ENCODE data around the gene FHIT. TPM values are rescaled to one million over a fixed set of nuclear protein-coding genes. Genes with fewer than 3 reads are reported as not detected.
"Not testable (repeated sequence)": the region's sequence is repeated elsewhere in the genome, so short reads cannot be mapped to it uniquely, and the experiment has no call there.

FHIT gene
- total RNA-seq, 1 experiment from 2014 or later = 0.10 TPM

DNA sequence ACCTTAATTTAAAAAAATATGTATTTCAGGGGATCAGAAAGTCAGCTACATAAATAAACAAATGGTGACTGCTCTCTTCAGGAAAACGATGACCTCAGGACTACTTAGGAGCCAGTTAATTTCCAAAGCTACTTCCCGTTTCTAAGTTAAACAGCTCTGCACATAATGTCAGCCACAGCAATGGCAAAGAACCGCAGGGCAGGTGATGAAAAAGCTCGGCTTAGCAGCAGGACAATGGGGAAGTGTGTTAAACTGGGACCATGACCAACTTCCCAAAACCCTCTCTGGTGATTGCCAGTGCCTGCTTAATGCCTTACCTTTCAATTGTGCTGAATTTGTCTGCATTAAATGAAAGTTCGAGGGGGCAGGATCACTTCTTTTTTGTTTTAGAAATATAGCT is 258.9 kb downstream of the FHIT start:
- DNase-seq (ENCODE audit: low spot score) = no peak

DNA sequence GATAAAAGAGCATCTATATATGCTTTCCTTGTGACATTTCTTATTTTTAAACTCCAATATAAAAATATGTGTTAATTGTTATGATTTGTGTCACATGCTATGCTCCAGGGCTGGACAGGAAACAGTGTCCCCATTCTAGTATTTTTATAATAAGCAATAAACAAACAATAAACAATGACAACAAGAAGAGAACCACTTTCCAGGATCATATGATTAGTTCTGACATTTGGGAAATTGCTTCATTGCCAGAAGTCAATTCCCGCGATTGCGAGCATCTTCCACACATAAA is 260.9 kb downstream of the FHIT start:
- DNase-seq (ENCODE audit: low spot score) = no peak

DNA sequence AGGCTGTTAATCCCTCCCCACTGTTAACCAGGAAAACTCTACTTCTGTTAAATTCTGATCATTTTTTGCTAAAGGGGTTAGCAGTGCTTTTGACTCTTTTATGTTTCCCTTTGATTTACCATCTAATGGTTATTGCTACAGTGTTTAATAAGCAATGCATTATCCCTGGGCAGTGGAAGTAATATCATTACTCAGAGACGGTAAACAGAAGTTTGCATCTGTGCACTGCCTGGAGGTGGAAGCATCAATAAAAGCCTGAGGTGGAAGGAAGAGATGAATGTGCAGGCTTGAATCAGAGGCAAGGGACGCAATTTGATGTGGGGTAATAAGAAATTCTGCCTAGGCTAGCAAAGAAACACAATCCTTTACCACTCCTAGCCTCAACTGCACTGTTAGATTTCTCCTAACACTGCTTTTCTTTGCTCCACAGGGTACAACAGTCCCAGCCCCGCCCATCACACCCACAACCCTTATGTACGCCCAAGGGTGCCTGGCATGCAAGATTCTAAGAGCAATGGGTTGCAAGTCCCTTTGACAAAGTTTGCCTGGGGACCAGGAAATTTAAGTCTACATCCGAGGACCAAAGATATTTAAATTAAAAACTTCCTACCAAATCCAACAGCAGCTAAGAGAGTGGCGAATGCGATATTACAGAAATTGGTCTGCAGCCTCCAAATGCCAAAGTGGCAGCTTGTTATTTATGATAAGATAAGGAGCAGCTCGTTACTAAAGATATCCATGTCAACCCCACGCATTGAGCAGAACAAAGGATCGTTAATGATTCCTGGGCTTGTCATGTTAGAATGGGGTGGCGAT is 261.4 kb downstream of the FHIT start:
- DNase-seq (ENCODE audit: low spot score) = no peak

DNA sequence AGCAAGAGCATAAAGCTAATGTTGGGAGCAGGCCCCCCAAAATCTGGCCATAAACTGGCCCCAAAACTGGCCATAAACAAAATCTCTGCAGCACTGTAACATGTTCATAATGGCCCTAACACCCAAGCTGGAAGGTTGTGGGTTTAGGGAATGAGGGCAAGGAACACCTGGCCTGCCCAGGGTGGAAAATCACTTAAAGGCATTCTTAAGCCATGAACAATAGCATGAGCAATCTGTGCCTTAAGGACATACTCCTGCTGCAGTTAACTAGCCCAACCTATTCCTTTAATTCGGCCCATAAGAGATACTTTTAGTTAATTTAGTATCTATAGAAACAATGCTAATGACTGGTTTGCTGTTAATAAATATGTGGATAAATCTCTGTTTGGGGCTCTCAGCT is 264.1 kb downstream of the FHIT start:
- not testable (repeated sequence) for DNase-seq (ENCODE audit: low spot score)

- DNase-seq (ENCODE audit: low spot score) = no peak
Measured at GRCh38 chr3:60986552-60986951, 264.7 kb downstream of the FHIT start.

DNA sequence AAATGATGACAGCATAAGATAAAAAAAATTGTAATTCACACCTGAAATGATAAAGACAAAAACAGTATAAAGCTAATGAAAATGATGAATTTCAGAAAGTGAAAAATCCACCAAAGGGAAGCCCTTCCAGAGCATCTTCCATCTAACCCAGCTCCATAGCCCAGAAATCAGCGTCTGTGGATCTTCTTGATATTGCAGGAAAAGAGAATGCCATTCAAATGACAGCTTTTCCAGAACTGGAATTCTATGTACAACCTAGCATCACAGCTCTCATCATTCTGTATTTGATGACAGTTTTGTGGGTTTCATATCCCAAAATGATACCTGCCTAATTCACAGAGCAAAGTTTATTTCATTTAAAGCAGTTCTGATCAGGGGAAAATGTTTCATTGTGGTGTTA is 267.3 kb downstream of the FHIT start:
- no peak for DNase-seq (ENCODE audit: low spot score)

DNA sequence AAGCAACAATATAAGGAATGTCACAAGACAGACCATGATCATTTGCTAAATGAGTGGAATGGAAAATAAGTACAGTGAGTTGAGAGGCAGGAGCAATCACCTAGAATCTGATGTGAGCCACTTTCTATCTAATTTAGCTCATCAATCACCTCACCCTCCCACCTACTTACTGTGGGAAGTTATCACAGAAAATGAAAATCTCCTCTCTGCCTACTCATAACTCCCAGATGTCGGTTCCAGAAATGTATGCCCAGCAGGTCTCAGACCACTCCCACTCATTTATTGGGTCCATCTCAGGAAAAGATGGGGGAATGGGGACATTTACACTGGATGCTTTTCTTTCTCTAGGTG is 270.9 kb downstream of the FHIT start:
- peak; percentile 5 for DNase-seq (ENCODE audit: low spot score)

DNA sequence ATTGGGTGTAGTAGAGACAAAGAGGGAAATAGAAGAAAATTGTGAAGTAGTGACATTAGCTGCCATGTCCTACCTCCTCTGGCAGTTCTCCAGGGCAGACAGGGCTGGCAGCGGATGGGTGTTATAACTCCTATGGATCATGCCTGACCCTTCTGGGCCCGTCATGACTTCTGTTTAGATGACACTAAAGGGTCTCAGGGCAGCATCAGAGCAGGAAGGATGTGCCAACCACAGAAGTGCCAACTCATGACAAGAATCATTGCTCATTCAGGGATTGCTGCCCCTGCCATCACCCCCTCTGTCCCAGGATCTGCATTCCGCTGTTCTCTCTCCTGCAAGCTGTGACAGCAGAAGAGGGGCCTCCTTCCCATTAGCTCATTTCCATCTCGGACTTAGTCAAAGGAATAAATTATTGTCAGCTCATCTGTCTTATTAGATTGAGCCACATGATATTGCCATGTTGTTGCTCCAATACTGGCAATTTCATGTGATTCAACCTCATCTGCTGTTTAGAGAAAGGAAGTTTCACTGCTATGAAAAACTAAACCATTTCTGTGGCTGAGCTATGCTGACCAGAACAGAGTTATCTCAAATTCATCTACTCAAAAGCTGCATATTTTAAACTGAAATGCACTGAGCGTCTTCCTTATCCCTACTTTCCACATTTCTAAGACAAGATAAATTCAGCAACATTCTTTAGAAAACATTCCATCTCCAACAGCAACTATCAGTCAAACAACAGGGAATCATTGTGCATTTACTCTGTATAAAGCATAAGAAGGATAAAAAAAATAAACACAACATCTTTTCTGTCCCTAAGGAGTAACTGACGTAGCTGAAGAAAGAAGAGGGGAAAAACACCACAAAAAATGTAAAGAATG is 271.6 kb downstream of the FHIT start:
- DNase-seq (ENCODE audit: low spot score) = no peak

- no peak for DNase-seq (ENCODE audit: low spot score)
Measured at GRCh38 chr3:60973321-60973720, 277.9 kb downstream of the FHIT start.

GRCh38 chr3:60972599-60972998 is 278.7 kb downstream of the FHIT start:
- DNase-seq (ENCODE audit: low spot score) = no peak

GRCh38 chr3:60970850-60971249 is 280.4 kb downstream of the FHIT start:
- no peak for DNase-seq (ENCODE audit: low spot score)

DNA sequence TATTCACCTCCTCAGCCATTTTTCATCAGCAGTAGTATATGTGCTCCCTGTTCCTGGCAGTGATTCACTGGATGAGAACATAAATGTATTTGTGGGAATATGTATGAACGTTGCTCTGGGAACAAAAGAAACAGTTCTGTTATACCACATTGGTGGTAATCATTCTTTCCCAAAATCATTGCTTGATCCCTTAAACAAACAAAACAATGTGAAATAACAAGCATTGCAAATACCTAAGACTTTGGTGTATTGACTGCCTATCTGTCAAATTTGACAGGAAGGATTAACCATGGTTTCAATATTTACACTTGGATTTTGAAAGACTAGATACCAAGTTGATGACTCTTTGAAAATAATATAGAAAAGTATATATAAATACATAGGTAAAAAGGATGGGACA is 284.1 kb downstream of the FHIT start:
- DNase-seq (ENCODE audit: low spot score) = no peak

GRCh38 chr3:60957541-60957940 is 293.7 kb downstream of the FHIT start:
- no peak for DNase-seq (ENCODE audit: low spot score)

DNA sequence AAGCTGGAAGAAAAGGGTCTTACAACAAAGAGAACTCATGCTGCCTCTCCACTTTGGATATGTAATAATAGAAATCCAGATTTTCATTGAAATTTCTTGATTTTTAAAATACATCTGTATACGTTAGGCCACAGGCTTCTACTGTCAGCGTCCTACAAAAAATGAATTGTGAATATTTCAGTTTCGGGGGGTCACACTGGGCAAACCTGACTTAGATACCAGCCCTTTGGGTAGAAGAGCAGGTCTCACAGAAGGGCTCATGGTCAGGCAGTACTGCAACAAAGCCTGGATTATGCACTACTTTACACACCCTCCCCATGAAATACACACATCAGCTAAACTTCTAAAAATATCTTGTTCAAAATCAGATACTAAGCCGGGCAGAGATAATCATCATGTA is 294.5 kb downstream of the FHIT start:
- DNase-seq (ENCODE audit: low spot score) = no peak

GRCh38 chr3:60955034-60955433 is 296.2 kb downstream of the FHIT start:
- no peak for DNase-seq (ENCODE audit: low spot score)

GRCh38 chr3:60954048-60954447 is 297.2 kb downstream of the FHIT start:
- DNase-seq (ENCODE audit: low spot score) = no peak

- peak; percentile 48 for DNase-seq (ENCODE audit: low spot score)
Measured at GRCh38 chr3:60953351-60953750, 297.9 kb downstream of the FHIT start.

DNA sequence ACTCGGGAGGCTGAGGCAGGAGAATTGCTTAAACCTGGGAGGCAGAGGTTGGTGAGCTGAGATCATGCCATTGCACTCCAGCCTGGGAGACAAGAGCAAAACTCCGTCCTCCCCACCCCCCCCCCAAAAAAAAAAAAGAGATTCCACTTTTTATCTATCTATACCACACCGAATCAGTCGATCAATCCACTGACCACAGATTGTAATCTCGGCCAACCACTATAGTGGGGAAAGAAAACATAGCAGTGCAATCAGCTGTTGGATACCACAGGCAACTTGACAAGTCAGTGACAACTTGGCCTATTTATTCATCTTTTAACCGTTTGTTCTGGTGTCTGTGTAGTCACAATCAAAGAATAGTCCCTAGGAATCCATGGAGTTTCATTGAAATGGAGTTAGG is 299.2 kb downstream of the FHIT start:
- DNase-seq (ENCODE audit: low spot score) = no peak

- DNase-seq (ENCODE audit: low spot score) = no peak
Measured at GRCh38 chr3:60949146-60949545, 302.1 kb downstream of the FHIT start.

- no peak for DNase-seq (ENCODE audit: low spot score)
Measured at GRCh38 chr3:60948488-60948887, 302.8 kb downstream of the FHIT start.

- DNase-seq (ENCODE audit: low spot score) = peak; percentile 18
Measured at GRCh38 chr3:60935709-60936108, 315.5 kb downstream of the FHIT start.

- DNase-seq (ENCODE audit: low spot score) = no peak
Measured at GRCh38 chr3:60933824-60934223, 317.4 kb downstream of the FHIT start.

DNA sequence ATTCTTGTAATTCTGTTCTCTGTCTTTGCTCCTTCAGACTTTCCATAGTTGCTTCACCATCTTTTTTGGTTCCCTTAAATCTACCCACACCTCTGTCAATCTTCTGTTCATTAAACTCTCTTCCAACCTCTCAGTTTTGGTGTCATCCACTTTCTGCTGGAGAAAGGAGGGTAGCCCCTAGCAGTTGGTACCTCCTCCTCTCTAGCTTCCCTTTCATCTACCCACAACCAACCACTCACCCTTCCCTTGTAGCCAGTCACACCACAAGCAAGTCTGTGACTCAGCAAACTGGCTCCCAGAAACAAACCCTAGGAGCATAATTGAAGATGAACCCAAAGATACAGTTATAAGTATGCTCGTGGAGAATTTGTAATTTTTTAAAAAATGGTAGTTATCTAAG is 318.6 kb downstream of the FHIT start:
- no peak for DNase-seq (ENCODE audit: low spot score)

Measured in A172 (cell line).